GM19395 (cell line): ENCODE measurements around the gene KCNMA1.

Experiments used
- ATAC-seq: cut with Tn5 transposase; IDR thresholded peaks from one replicate; pipeline ENCODE4 v1.9.1; 2021; ENCODE audit warnings: mild to moderate bottlenecking, moderate library complexity; ENCODE audit not compliant: unreplicated experiment

Gene KCNMA1

DNA sequence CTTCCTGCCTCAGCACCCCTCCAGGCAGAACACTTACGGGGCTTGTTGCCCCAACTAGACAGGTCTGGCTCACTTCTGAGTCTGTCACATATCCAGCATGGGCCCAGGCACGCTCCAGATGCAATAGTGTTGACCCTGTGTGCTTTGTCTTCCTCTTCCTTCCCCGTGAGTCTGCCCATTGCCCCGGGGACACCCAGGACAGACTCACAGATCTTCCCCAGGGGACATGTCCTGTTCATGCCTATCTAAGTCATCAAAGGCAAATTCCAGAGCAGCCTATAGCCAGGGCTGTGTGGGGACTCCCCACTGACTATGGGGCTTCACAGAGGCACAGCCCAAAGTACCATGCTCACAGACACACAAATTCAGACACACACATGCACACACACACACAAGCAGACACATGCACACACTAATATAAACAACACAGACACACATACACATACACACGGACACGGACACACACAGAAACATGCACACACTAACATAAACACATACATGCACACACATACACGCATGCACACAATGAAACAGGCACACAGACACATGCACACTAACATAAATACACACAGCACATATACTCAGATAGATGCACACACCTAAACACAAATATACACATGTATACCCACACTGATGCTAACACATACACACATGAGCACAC is 175.8 kb downstream of the KCNMA1 start:
- no peak for ATAC-seq

DNA sequence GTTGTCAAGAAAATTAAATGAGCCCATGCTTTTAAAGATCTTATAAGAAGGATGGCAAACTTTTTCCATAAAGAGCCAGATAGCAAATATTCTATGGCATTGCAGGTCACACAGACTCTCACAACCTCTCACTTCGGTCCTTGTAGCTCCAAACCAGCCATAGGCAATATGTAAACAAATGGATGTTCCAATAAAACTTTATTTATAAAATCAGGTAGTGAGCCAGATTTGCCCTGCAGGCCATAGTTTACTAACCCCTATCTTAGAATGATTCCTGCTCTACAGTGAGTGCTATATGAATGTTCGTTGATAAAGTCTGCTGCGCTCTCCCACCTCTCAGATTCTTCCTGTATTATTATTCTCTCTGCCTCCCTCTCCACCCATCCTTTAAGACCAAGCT is 177.7 kb downstream of the KCNMA1 start:
- ATAC-seq: no peak

DNA sequence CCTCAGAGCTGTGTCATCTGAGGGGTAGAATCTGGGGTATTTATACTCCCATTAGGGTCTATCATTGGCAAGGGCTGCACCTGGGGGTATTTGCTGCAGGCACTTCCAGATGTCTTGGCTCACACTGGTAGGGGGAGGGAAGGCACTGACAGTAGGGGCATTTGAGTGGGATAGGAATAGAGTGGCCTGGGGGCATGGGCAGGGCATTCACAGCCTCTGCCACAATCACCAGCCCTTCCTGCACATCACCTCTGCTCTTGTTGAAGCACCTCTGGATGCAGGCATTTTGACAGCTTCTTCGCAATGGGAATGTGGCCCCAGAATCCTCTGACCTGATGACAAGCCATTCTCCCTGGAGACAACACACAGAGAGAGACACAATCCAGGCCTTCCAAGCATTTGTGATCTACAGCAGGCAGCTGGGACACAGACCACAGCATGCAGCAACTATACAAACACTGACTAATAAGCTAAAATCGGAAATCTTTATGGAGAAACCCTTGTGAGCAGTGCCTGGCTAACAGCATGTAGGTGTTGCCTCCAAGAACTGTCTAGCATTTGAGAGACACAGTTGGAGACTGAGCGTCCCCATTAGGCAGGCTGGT is 178.5 kb downstream of the KCNMA1 start:
- no peak for ATAC-seq

DNA sequence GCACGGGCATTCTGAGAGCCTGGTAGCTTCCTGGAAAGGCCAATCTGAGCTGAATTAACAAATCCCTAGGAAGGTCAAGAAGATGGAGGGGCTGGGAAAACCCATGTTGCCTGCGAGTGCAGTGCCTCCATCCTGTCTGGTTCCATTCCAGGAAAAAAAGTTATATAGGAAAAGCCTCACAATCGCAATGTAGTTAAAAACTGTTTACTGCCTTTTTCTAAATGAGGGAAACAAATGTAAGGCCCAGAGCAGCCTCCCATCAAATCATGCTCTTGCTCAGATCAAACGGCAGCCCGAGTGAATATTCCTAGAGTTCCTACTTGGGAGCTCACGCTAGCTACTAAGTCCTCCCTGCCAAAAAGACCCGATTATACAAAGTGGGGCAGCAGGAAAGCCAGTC is 179.9 kb downstream of the KCNMA1 start:
- ATAC-seq: no peak

DNA sequence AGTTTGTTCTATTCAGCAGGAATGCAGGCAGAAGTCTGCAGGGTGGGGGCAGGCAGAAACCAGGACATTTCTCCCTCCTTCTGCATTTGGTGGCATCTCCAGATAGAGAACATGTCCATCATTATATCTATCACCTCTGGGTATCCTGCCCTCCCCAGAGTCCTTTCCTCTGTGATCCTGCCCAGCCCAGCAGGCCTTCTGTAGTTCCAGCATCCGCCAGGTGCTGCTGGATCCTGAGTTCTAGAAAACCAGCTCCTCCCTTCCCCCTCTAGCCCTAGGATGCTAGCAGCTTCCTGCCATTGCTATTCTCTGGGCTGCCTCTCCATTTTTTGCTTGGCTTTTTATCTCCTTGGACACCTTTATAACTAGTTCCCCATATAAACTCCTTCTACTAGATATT is 180.3 kb downstream of the KCNMA1 start:
- ATAC-seq: no peak

DNA sequence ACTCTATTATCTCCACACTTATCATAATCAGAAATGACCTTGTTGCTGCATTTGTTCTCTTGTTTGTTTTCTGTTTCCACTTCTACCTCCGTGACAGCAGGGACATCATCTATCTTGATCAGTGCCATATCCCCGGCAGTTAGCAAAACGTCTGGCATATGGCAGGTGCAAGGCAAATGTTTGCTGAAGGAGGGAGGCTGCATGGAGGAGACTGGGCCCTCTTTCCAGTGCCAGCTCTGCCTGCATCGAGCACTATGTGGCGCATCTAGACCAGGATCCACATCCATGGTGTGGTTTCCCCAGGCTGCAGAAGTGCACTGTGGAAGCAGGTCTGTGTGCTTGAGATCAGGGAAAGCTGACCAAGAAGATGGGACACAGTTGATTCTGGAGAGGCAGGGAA is 181.2 kb downstream of the KCNMA1 start:
- no peak for ATAC-seq

DNA sequence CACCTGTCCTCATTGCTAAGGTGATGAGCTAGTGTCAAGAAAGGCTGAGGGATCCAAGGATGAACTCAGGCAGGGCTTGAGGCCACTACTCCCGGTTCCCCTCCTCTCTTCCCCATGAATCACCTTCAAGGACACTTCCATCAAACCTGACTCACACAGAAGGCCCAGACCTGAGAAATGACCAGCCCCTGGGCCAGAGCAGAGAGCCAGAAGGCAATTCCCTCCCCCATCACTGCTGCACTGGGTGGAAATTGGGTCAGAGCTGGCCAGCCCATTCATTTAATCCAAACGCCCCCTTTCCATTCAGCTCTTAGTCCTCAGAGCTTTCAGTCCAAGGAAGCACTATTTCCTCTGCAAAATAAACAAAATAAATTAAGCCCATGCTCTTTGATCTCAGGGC is 182.0 kb downstream of the KCNMA1 start:
- ATAC-seq: no peak

DNA sequence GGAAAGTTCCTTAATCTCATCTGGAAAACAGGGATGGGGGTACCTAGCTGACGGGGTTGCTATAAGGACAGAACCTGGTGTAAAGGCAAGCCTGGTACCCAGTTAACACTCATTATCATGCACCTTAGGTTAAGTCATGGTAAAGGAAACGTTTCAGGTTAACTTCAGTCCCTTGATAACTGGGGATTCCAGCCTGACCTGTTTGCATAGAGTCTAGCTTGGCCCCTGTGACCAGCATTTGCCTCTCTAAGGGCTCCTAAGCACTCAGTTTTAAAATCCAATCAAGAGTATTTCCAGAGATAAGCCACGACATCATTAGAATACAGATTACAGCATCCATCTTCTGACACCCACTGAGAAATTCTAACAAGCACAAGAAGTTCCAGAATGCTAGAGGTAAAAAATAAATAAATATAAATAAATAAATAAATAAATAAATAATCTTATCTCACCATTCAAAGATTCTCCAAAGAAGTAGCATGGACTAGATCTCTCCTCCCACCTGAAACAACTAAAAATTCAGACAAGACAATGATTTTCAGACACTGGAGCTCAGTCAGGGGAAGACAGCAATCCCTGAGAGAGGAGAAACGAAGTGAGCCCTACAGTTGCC is 184.6 kb downstream of the KCNMA1 start:
- ATAC-seq: no peak

DNA sequence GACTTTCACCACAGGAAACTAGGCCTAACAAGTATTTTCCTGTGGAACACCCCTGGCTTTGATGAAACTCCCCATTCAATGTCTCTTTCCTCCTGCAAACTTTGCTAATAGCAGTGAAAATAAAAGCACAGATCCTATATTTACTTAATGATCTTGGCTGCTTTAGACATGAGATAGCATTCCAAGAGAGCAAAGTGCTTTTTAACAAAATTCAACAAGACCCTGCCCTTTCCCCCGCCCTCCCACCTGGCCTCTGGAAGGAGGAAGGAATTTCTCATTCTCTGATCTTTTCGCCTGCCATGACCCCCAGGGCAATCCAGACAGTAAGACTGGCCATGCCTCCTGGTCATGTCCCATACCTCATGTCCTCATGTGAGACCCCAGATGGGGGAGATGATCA is 185.7 kb downstream of the KCNMA1 start:
- no peak for ATAC-seq

DNA sequence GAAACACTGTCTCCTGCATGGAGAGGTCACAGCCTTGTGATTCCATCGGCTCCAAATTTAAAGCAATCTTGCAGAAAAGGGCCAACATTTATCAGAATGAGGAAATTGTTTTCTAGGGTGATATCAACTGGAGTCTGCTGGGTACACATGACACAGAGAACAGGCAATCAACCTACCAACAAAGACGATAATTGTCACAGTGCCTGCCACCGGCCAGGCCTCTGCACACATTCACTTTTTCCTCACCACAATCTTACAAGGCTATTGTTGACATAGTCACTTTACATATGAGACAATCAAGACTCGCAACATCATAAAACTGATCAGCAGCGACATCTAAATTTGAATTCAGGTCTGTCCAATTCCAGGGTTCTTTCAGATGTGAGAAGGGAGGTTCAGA is 189.4 kb downstream of the KCNMA1 start:
- no peak for ATAC-seq

DNA sequence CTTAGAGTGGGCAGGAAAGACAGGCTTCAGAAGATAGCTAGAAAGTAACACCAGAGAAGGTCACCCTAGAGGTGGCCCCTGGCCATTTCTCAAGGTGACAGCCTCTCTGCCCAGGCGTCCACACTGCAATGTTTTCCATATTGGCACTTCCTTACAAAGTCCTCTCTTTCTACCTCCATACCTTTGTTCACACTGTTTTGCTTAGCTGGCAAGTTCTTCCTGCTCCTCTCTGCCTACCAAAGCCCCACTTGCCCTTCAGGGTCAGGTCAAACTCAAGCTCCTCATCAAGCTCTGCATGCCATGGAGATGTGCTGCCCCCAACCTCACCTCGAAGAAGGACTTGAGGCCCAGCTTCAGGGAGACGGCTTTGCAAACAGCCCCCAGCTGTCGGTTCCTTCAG is 190.9 kb downstream of the KCNMA1 start:
- ATAC-seq: no peak

DNA sequence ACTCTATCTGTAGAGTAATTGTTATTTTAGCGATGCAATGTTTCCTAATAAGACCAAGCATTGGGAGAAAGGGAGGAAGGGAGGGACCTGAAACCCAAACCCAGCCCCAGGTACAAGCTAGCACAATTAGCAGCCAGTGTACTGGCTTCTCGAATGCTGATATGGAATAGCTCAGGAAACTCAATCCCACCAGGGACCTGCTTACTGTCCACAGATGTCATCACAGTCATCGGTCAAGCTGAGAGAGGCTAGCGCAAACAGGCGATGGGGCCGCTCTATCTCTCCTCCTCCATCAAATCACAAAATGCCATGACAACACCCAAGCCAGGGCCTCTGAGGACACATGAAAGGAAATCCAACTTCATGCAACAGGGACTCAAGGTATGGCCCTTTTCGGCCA is 192.1 kb downstream of the KCNMA1 start:
- ATAC-seq: no peak

DNA sequence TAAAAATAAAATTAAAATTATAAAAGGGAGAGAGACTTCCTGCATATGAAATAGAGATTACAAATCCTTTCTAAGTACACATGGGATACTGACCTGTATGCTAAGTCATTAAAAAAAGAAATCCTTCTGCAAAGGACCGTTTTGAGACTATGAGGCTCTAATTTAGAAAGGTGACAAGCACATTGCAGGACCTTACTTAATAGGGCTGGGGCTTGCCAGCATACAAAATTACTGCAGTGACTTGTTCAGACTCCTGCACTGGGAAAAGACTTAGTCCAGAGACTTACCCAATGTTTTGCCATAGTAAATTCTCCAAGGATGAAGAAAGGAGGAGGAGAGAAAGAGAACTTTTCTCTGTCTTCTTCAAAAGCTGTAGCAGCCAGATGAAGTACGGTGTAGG is 193.6 kb downstream of the KCNMA1 start:
- no peak for ATAC-seq

DNA sequence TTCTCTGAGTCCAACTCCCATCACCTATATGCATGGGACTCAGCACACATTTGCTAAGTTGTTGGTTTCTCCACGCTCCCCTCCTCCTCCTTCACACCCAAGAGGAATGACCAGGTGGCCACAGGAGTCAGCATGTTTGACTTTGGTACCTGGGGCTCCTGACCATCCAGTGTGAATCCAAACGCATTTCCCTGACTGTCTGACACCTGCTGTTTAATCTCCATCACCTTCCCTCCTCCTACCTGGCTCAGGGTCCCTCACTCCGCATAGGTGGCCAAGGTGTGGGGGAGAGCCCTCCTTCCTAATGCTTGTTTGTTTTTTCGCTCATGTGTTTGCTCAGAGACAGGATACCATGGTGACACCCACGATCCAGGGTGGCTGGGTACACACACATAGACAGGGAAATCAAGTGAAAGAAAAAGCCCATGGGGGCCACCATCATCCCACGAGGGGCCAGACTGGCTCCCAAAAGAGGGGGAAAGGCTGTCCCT is 194.9 kb downstream of the KCNMA1 start:
- no peak for ATAC-seq

DNA sequence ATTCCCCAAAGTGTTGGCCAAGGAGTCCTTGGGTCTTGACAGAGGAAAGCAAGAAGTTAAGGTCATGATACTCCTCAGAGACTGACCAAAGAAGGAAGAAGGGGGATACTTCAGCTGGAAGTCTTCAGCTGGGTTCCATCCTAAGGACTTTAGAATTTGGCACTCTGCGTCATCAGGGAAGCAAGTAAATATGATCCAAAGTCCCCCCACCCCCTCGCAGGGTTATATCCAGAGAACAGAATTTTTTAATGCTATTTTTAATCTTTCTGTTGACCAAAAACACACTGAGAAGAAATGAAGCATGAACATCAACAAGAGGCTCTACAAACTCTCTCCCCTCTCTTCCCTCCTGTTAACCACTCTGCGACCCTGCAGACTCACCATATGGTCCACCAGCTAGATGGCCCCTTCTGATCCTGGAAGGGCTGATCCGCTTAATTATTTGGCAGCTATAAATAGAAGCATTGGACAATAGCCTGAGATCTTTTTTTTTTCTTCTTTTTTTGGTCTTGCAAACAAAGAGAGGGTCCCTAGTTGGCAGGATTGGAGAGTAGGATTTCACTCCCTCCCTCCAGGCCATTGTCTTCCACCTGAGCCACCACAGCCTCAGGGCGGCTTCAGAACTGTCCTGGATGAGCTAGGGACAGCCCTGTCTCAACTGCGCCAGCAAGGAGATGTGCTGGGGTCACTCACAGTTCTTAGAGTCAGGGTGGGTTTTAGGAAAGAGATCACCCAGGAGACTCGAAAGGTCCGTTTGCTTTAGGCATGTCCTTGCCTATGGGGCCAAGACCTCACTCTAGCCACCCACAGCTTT is 196.0 kb downstream of the KCNMA1 start:
- ATAC-seq: no peak

DNA sequence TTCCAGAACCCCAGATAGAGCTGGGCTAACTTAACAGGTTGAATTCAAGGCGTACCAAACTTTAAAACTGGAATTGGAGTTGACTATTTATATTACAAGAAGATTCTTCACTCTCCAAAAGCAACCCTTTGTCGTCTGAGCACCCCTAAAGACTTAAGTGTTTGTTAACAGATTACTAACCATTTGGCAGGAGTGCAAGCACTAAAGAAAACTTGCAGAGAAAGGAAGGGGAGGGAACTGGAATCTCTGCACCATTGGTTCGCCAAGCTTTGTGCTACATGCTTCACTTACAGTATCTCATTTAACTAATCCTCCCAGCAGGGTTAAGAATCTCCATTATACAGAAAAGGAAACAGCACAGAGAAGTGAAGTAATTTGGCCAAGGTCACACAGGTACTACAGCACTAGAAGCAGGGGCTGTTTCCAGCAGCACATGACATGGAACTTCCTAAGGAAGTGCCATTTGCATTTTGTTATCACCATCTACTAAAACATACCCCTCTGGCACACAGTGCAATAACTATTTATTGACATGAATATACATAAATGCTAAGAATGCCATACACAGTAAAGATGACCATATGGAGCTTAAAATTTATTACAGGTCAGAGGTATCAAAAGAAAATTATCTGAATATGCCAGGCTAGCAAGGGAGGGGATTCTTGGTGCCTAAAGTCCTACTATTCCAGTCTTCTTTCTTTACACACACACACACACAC is 201.2 kb downstream of the KCNMA1 start:
- no peak for ATAC-seq

DNA sequence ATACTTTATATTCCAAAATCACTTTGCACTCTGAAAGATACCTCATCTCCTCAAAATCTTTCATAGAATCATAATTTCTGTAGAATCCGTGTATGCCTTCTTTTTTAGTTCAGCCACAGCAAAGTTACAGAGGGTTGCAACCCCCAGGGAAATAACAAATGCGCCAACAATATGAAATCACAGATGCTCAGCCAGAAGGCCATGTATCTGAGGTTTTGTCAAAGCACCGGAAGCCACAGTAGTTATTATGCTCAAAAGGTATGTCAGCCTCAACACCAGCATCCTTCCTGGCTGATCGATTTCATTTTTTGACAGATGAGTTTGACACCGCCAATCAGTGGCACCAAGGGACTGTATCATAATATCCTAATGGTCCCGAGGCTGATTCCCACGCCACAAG is 204.1 kb downstream of the KCNMA1 start:
- no peak for ATAC-seq

DNA sequence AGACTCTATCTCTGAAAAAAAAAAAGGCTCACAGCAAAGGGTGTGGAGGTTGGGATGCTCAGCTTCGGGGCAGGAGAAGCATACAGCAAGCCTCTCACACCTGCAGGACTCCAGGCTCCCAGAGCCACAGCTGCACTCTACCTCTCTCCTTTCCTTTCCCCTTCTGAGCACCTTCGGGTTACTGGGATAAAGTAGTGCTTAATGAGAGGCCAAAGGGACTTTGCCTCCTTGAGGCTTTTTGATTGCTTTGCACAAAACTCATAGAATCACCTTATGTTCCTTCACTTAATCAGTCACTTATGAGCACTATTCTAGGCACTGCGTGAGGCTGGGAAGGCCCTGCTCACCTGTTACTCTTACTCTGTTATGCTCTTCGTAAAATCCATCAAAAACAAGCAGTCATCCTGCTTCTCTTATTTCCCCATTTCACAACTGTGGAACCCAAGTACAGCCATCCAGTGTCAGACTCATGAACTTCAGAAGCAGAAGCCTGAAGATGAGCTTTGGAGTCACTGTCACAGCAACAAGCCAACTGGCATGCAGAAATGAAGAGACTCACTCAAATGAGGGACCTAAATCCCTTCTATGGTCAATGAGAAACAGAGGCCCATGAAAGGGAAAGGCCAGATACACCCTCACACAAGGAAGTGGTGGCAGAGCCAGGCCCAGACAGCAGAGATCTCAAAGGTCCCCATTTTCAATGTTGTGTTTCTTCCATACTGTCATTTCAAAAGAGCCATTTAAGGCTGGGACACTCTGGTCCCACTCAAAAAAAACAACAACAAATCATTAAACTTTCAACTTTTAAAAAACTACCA is 205.4 kb downstream of the KCNMA1 start:
- ATAC-seq: no peak

DNA sequence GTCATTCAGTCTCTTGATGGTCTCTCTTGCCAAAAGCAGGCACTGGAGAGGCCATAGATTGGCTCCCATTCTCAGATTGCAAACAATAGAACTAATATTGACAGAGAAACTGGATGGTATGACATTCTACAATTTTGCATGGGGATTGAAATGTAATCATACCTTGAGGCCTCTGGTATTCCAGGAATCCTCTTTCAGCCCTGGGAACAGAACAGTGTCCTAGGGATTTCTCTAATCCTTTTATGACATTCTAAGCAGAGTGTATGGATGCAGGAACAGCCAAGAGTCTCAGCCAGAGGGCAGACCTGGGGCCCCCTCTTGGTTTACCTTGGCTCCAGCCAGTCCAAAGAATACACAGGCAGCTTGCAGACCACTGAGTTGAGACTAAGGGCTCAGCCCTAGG is 206.4 kb downstream of the KCNMA1 start:
- ATAC-seq: no peak

DNA sequence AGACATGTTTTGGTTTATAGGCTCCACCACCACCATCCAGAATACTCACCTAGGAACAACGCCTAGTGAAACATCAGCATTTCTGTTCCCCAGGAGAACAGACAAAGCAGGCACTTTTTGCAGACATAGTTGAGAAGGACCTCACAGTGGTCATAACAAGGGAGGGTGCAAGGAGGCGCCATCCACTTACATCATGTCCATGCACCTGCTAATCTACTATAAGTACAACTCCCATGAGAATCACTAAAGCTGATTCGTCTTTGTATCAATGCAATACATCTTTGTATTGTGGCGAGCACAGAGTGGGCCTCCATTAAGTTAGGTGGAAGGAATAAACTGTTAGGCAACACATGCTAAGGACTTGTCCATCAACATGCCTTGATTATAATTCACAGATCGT is 207.1 kb downstream of the KCNMA1 start:
- no peak for ATAC-seq
